GM19467 (cell line): Measurements from ENCODE around the gene CETN2.
"Not testable (repeated sequence)": the region's sequence is repeated elsewhere in the genome, so short reads cannot be mapped to it uniquely, and the experiment has no call there.

Source experiments
- ATAC-seq: cut with Tn5 transposase; IDR thresholded peaks from one replicate; pipeline ENCODE4 v1.9.1; 2021; ENCODE audit warnings: mild to moderate bottlenecking, moderate library complexity; ENCODE audit not compliant: unreplicated experiment

CETN2 gene

GRCh38 chrX:152830312-152831305 is at the start of gene CETN2, which contains the start of gene NSDHL:
Gene CETN2, minus strand, starts transcription at chrX:152830757. Its CDS starts 47 bp downstream, at chrX:152830710.
Gene NSDHL, plus strand, starts transcription at chrX:152831063. Its CDS starts 15,262 bp downstream, at chrX:152846325.
- peak; percentile 98 for ATAC-seq

GRCh38 chrX:152878976-152879755 is 48.6 kb upstream of the CETN2 start:
- no peak for ATAC-seq

- no peak for ATAC-seq
These were observed 46.6 kb upstream of the CETN2 start for GRCh38 chrX:152876931-152877840.

- ATAC-seq, result no peak
These were observed 42.8 kb upstream of the CETN2 start for GRCh38 chrX:152873361-152873760.

- no peak for ATAC-seq
These were observed 42.0 kb upstream of the CETN2 start for GRCh38 chrX:152872522-152872921.

GRCh38 chrX:152871260-152871659 is 40.7 kb upstream of the CETN2 start:
- ATAC-seq, result no peak

- ATAC-seq, result no peak
These were observed 39.4 kb upstream of the CETN2 start for GRCh38 chrX:152869972-152870371.

- ATAC-seq, result no peak
These were observed 35.8 kb upstream of the CETN2 start for GRCh38 chrX:152866386-152866785.

- ATAC-seq, result no peak
These were observed 34.8 kb upstream of the CETN2 start for GRCh38 chrX:152865232-152865920.

- no peak for ATAC-seq
These were observed 31.3 kb upstream of the CETN2 start for GRCh38 chrX:152861826-152862225.

- no peak for ATAC-seq
These were observed 30.6 kb upstream of the CETN2 start for GRCh38 chrX:152861116-152861515.

- no peak for ATAC-seq
These were observed 23.4 kb upstream of the CETN2 start for GRCh38 chrX:152853986-152854385.

GRCh38 chrX:152850465-152850864 is 19.9 kb upstream of the CETN2 start:
- no peak for ATAC-seq

- ATAC-seq, result no peak
These were observed 16.7 kb upstream of the CETN2 start for GRCh38 chrX:152847281-152847680.

GRCh38 chrX:152845618-152846240 is 15.2 kb upstream of the CETN2 start:
- ATAC-seq, result no peak

GRCh38 chrX:152844256-152844655 is 13.7 kb upstream of the CETN2 start:
- ATAC-seq, result no peak

GRCh38 chrX:152843852-152844251 is 13.3 kb upstream of the CETN2 start:
- no peak for ATAC-seq

- ATAC-seq, result no peak
These were observed 12.3 kb upstream of the CETN2 start for GRCh38 chrX:152842772-152843338.

GRCh38 chrX:152835470-152835869 is 4.9 kb upstream of the CETN2 start:
- ATAC-seq, result not testable (repeated sequence)
